Suprapubic skin (tissue), 4 donors: ENCODE measurements around the gene CDC37L1.

Source experiments
- EP300 ChIP-seq: sonication (generic); formaldehyde crosslinking; IDR thresholded peaks from one replicate; pipeline ENCODE4 v1.6.1; 2017; ENCODE audit warnings: antibody characterized with exemption
- POLR2A ChIP-seq, 2 donors: fragments of 450-650 bp; IDR thresholded peaks; one replicate each; pipeline ENCODE4 v1.6.1; 2017; ENCODE audit warnings: antibody characterized with exemption in 2 of 2, mild to moderate bottlenecking in 2 of 2, moderate library complexity in 2 of 2
- POLR2AphosphoS5 ChIP-seq, 3 donors: sonication (generic); formaldehyde crosslinking; IDR thresholded peaks; one replicate each; pipeline ENCODE4 v1.6.1; 2017; ENCODE audit warnings: antibody characterized with exemption in 3 of 3
- TF ChIP-seq, protein P1 (sequence below), 2 donors: fragments of 200-600 bp in 1 of 2; fragments of 450-650 bp in 1 of 2; sonication (generic) in 1 of 2; IDR thresholded peaks; one replicate each; pipeline ENCODE4 v1.5.1; 2016 to 2019; ENCODE audit warnings: antibody characterized with exemption in 2 of 2, mild to moderate bottlenecking in 1 of 2, moderate library complexity in 1 of 2

DNA sequence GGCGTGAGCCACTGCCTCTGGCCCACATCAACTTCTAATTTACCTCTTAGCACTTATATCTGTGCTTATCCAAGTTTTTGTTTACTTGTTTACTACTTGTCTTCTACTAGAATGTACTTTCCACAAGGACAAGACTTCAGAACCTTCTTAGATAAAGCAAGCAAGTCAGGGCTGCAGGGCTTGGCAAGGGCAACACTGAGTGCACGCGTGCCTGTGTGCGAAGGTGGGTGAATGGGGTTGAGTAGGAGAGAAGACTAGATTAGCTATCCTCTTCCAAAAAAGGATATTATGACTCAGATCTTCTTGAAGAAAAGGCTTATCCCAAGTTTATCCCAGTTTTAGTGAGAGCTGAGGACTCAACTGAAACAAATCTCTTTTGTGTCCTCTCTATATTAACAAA, 42.4 kb downstream of the CDC37L1 start:
- TF ChIP-seq POLR2AphosphoS5 (IDR thresholded peaks at IDR 0.05): no peak
- TF ChIP-seq, protein P1, sequence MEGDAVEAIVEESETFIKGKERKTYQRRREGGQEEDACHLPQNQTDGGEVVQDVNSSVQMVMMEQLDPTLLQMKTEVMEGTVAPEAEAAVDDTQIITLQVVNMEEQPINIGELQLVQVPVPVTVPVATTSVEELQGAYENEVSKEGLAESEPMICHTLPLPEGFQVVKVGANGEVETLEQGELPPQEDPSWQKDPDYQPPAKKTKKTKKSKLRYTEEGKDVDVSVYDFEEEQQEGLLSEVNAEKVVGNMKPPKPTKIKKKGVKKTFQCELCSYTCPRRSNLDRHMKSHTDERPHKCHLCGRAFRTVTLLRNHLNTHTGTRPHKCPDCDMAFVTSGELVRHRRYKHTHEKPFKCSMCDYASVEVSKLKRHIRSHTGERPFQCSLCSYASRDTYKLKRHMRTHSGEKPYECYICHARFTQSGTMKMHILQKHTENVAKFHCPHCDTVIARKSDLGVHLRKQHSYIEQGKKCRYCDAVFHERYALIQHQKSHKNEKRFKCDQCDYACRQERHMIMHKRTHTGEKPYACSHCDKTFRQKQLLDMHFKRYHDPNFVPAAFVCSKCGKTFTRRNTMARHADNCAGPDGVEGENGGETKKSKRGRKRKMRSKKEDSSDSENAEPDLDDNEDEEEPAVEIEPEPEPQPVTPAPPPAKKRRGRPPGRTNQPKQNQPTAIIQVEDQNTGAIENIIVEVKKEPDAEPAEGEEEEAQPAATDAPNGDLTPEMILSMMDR (IDR thresholded peaks at IDR 0.05): no peak
- no peak for TF ChIP-seq EP300
- no peak for TF ChIP-seq POLR2A (IDR thresholded peaks at IDR 0.05)
